ES-I3 (cell line): ENCODE measurements around the gene AKR1B15.
"Not testable (repeated sequence)": the region's sequence is repeated elsewhere in the genome, so short reads cannot be mapped to it uniquely, and the experiment has no call there.

Experiments
- H3K36me3 ChIP-seq: 2 replicates; pipeline ENCODE4 v1.6.1; 2013; ENCODE audit warnings: mild to moderate bottlenecking, low read length, control low read depth, moderate library complexity; ENCODE audit not compliant: insufficient read depth
- H3K4me1 ChIP-seq: 2 replicates; pipeline ENCODE4 v1.6.1; 2013; ENCODE audit warnings: mild to moderate bottlenecking, control low read depth, low read length; ENCODE audit not compliant: insufficient read depth
- H3K9ac ChIP-seq: 2 replicates; pipeline ENCODE4 v1.6.1; 2013; ENCODE audit warnings: low read depth, mild to moderate bottlenecking, low read length, moderate library complexity
- H3K9me3 ChIP-seq: 2 replicates; pipeline ENCODE4 v1.6.1; 2013; ENCODE audit warnings: mild to moderate bottlenecking, low read length, moderate library complexity; ENCODE audit not compliant: control insufficient read depth, insufficient read depth

The AKR1B15 gene

GRCh38 chr7:134539380-134540004 is 9.4 kb upstream of the AKR1B15 start:
- Histone ChIP-seq H3K9me3 (no peaks in the 10 kb centered on the region), H3K4me1 (no peaks in the 10 kb centered on the region), H3K9ac (no peak overlapping the region), H3K36me3 (no peaks in the 10 kb centered on the region)

GRCh38 chr7:134541501-134542194 is 7.3 kb upstream of the AKR1B15 start:
- not testable (repeated sequence) for H3K4me1 ChIP-seq, H3K9ac ChIP-seq, H3K36me3 ChIP-seq, H3K9me3 ChIP-seq

GRCh38 chr7:134542195-134542771 is 6.6 kb upstream of the AKR1B15 start:
- Histone ChIP-seq H3K9me3 (no peaks in the 10 kb centered on the region), H3K9ac (no peak overlapping the region), H3K4me1 (peaks cover 8% of the 10 kb centered on the region; the same call in 1 of the 2 replicates), H3K36me3 (no peaks in the 10 kb centered on the region)

- H3K4me1 ChIP-seq: peaks cover 12% of the 10 kb centered on the region
- no peaks in the 10 kb centered on the region for H3K9me3 ChIP-seq
- H3K36me3 ChIP-seq: no peaks in the 10 kb centered on the region
- no peak overlapping the region for H3K9ac ChIP-seq
These were observed 3.5 kb upstream of the AKR1B15 start for GRCh38 chr7:134545380-134545779.

DNA sequence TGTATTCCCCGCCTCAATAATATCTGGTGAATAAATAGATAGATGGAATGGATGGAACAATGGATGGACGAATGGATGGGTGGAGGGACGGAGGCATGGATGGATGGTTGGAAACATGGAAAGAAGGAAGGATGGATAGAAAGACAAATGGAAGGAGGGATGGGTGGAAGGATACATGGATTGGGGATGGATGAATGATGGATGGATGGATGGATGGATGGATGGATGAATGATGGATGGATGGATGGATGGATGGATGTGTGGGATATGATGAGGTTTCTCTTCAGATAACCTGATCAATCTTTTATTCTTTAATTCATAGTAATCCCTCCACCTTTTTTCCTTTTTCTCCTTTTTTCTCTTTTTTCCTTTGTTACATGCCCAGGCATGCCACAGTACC is 3.0 kb upstream of the AKR1B15 start:
- Histone ChIP-seq H3K36me3 (no peaks in the 10 kb centered on the region), H3K9me3 (no peaks in the 10 kb centered on the region), H3K9ac (no peak overlapping the region), H3K4me1 (peaks cover 12% of the 10 kb centered on the region)

DNA sequence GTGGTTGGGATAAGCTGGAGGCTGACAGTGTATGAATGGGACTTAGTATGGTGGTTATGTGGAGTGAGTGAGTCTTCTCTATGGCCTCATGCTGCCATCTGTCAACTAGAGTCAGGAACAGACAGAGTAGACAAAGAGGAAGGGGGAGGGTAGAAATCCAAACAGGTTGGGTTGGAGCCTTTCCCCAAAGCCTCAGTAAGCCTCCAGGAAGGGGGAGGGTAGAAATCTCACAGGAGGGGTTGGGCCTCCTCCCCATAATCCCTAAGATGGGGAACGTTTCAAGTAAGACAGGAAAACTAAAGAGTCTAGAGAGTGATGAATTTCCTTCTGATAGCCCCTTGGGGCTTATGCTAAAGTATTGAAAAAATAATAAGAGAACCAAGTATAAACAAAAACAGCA is 2.0 kb upstream of the AKR1B15 start:
- Histone ChIP-seq H3K36me3 (no peaks in the 10 kb centered on the region), H3K9me3 (no peaks in the 10 kb centered on the region), H3K9ac (peak overlapping the region; percentile 71), H3K4me1 (peaks cover 12% of the 10 kb centered on the region)

DNA sequence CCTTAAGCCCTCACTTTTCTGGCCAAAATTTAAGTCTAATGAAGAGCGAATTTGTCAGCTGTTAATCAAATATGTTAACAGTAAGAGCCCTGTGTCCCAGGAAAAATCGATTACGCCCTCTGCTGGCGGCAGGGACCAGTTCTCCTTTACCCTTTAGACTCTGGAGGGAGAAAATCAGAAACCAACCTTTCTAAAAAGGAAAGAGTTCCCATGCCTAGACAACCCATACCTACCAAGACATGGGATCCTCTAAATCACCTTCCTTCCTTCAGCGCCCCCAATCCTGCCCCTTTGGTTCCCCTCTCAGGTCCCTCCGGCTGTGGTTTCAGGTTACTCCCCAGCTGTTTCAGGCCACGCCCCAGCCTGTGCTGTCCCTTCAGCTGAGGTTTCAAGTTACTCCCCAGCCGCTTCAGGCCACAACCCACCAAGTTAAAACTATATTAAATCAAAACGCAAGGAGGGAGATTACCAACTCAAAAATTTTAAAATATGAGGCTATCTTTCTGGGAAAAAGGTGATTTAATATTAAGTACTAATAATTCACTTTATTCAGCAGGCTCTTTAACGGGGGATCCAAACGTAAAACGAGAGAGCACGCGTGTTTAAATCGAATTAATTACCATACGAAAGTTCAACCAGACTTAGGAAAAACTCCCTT is 1.4 kb upstream of the AKR1B15 start:
- Histone ChIP-seq H3K36me3 (no peaks in the 10 kb centered on the region), H3K4me1 (peaks cover 12% of the 10 kb centered on the region), H3K9ac (peak overlapping the region; percentile 71), H3K9me3 (no peaks in the 10 kb centered on the region)

DNA sequence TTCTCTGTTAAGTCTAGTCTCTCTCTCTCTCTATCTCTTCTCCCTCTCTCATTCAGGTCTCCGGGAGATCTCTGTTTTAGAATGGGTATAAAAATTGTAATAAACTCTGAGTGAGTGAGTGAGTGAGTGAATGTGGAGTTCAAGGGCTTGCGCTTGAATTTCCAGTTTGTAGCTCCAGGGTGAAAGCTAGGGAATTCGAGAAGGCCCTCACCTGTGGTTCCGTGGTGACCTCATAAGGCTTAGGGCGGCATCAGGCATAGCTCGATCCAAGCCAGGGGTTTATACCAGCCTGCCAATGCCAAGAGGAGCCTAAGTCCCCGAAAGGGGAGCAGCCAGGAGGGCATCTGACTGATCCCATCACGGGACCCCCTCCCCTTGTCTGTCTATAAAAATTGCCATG is 456 bp downstream of the AKR1B15 start:
- no peaks in the 10 kb centered on the region for H3K9me3 ChIP-seq
- H3K36me3 ChIP-seq: no peaks in the 10 kb centered on the region
- no peak overlapping the region for H3K9ac ChIP-seq
- H3K4me1 ChIP-seq: peaks cover 12% of the 10 kb centered on the region

GRCh38 chr7:134552105-134552504 is 3.2 kb downstream of the AKR1B15 start:
- peaks cover 4% of the 10 kb centered on the region; the same call in 1 of the 2 replicates for H3K4me1 ChIP-seq

GRCh38 chr7:134553976-134554375 is 5.1 kb downstream of the AKR1B15 start:
- Histone ChIP-seq H3K4me1 (peaks cover 3% of the 10 kb centered on the region; the same call in 1 of the 2 replicates), H3K36me3 (no peaks in the 10 kb centered on the region), H3K9ac (no peak overlapping the region), H3K9me3 (no peaks in the 10 kb centered on the region)

More at GRCh38 chr7:134552105-134552504, 3.2 kb downstream of the AKR1B15 start:
- Histone ChIP-seq H3K9me3 (no peaks in the 10 kb centered on the region), H3K36me3 (no peaks in the 10 kb centered on the region), H3K9ac (no peak overlapping the region)

DNA sequence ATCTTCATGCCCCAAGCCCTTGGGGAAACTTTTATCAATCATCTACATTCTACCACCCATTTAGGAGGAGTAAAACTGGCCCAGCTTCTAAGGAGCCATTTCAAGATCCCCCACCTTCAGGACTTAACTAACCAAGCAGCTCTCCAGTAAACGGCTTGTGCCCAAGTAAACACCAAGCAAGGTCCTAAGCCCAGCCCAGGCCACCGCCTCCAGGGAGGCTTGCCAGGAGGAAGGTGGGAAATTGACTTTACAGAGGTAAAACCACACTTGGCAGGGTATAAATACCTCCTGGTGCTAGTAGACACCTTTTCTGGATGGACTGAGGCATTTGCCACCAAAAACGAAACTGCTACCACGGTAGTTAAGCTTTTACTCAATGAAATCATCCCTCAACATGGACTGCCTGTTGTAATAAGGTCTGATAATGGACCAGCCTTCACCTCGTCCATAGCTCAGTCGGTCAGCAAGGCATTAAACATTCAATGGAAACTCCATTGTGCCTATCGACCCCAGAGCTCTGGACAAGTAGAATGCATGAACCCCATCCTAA is 5.6 kb downstream of the AKR1B15 start:
- no peak overlapping the region for H3K9ac ChIP-seq
- no peaks in the 10 kb centered on the region for H3K9me3 ChIP-seq
- H3K4me1 ChIP-seq: no peaks in the 10 kb centered on the region
- H3K36me3 ChIP-seq: no peaks in the 10 kb centered on the region

GRCh38 chr7:134557391-134557790 is 8.5 kb downstream of the AKR1B15 start:
- Histone ChIP-seq H3K9me3 (no peaks in the 10 kb centered on the region), H3K9ac (no peak overlapping the region)

GRCh38 chr7:134558370-134558769 is 9.5 kb downstream of the AKR1B15 start:
- H3K9ac ChIP-seq: no peak overlapping the region
- no peaks in the 10 kb centered on the region for H3K36me3 ChIP-seq
- no peaks in the 10 kb centered on the region for H3K9me3 ChIP-seq
- H3K4me1 ChIP-seq: no peaks in the 10 kb centered on the region

More at GRCh38 chr7:134557391-134557790, 8.5 kb downstream of the AKR1B15 start:
- no peaks in the 10 kb centered on the region for H3K36me3 ChIP-seq
- no peaks in the 10 kb centered on the region for H3K4me1 ChIP-seq

GRCh38 chr7:134561616-134562015 is 12.7 kb downstream of the AKR1B15 start:
- H3K9me3 ChIP-seq, H3K9ac ChIP-seq, H3K36me3 ChIP-seq, H3K4me1 ChIP-seq: not testable (repeated sequence)
